CD14-positive monocyte (primary cell): ENCODE data around the gene SEMA3F. TPM values are rescaled to one million over a fixed set of nuclear protein-coding genes. Genes with fewer than 3 reads are reported as not detected.

Source experiments
- DNase-seq, 3 donors: peaks; one replicate each; pipeline ENCODE4 v3.0.0-alpha.2; 2011 to 2022
- H2AFZ ChIP-seq: 2 replicates; pipeline ENCODE4 v1.6.0; 2012; ENCODE audit warnings: mild to moderate bottlenecking, low read depth, low read length, inconsistent platforms; ENCODE audit not compliant: insufficient read depth, poor library complexity, severe bottlenecking
- H3K27ac ChIP-seq, 2 donors: 1 replicate in 1 of 2; 2 replicates in 1 of 2; pipeline ENCODE4 v1.5.1; 2012 to 2013; ENCODE audit warnings: low read length in 2 of 2, control low read depth in 1 of 2, inconsistent platforms in 1 of 2, low read depth in 1 of 2, mild to moderate bottlenecking in 1 of 2
- H3K27me3 ChIP-seq, 2 donors: one replicate each; pipeline versions ENCODE4 v1.6.0 to v1.6.1; 2011 to 2013; ENCODE audit warnings: low read length in 2 of 2; ENCODE audit not compliant: control insufficient read depth in 2 of 2, insufficient read depth in 2 of 2
- H3K36me3 ChIP-seq, 2 donors: replicated peaks in 1 of 2; 1 replicate in 1 of 2; 2 replicates in 1 of 2; pipeline versions ENCODE4 v1.5.1 to v1.6.1; 2012 to 2013; ENCODE audit warnings: low read length in 2 of 2, control low read depth in 1 of 2, inconsistent platforms in 1 of 2, mild to moderate bottlenecking in 1 of 2; ENCODE audit not compliant: insufficient read depth in 2 of 2, control insufficient read depth in 1 of 2
- H3K4me1 ChIP-seq, 2 donors: 1 replicate in 1 of 2; 2 replicates in 1 of 2; pipeline versions ENCODE4 v1.5.1 to v1.6.1; 2012 to 2013; ENCODE audit warnings: low read length in 2 of 2, control low read depth in 1 of 2, inconsistent platforms in 1 of 2, mild to moderate bottlenecking in 1 of 2, moderate library complexity in 1 of 2; ENCODE audit not compliant: insufficient read depth in 2 of 2, control insufficient read depth in 1 of 2
- H3K4me2 ChIP-seq: replicated peaks from 2 replicates; pipeline ENCODE3; 2012; ENCODE audit warnings: low read length, moderate library complexity, mild to moderate bottlenecking; ENCODE audit not compliant: poor library complexity, severe bottlenecking; ENCODE audit errors: extremely low read depth
- H3K4me3 ChIP-seq, 3 experiments: fragments of 200-600 bp in 1 of 3; sonication (generic) in 1 of 3; replicated peaks in 1 of 3; 1 replicate in 2 of 3; 2 replicates in 1 of 3; pipeline ENCODE4 v1.5.1; 2011 to 2013; ENCODE audit warnings: low read length in 3 of 3, mild to moderate bottlenecking in 3 of 3, control low read depth in 2 of 3, low read depth in 2 of 3, inconsistent platforms in 1 of 3, moderate library complexity in 1 of 3
- H3K79me2 ChIP-seq: 2 replicates; pipeline ENCODE4 v1.6.0; 2012; ENCODE audit warnings: mild to moderate bottlenecking, control low read depth, inconsistent platforms, low read length, moderate library complexity; ENCODE audit not compliant: insufficient read depth
- H3K9ac ChIP-seq: 2 replicates; pipeline ENCODE4 v1.6.0; 2017; ENCODE audit warnings: low read length, mild to moderate bottlenecking; ENCODE audit not compliant: insufficient read depth, poor library complexity, severe bottlenecking
- H3K9me3 ChIP-seq, 2 donors: replicated peaks in 1 of 2; 1 replicate in 1 of 2; 2 replicates in 1 of 2; pipeline versions ENCODE4 v1.5.1 to v1.6.1; 2012 to 2013; ENCODE audit warnings: low read length in 2 of 2, control low read depth in 1 of 2; ENCODE audit not compliant: control insufficient read depth in 1 of 2, insufficient read depth in 1 of 2
- H4K20me1 ChIP-seq: 2 replicates; pipeline ENCODE4 v1.6.0; 2012; ENCODE audit warnings: mild to moderate bottlenecking, low read length, control low read depth, moderate library complexity; ENCODE audit not compliant: insufficient read depth
- H3K27ac Mint-ChIP-seq, 7 donors: one replicate each; pipeline ENCODE4 v1.8.0; 2020; ENCODE audit warnings: mild to moderate bottlenecking in 7 of 7, mixed read lengths in 7 of 7, moderate library complexity in 6 of 7, inconsistent platforms in 2 of 7
- H3K27me3 Mint-ChIP-seq, 3 donors: one replicate each; pipeline ENCODE4 v1.8.0; 2021 to 2022; ENCODE audit warnings: low read depth in 3 of 3, mild to moderate bottlenecking in 3 of 3, mixed read lengths in 3 of 3, moderate library complexity in 3 of 3, inconsistent platforms in 1 of 3
- H3K36me3 Mint-ChIP-seq, 2 donors: one replicate each; pipeline ENCODE4 v1.8.0; 2020; ENCODE audit warnings: mixed read lengths in 2 of 2, inconsistent platforms in 1 of 2, mild to moderate bottlenecking in 1 of 2
- H3K4me1 Mint-ChIP-seq: one replicate; pipeline ENCODE4 v1.8.0; 2020; ENCODE audit warnings: mild to moderate bottlenecking, mixed read lengths
- H3K4me3 Mint-ChIP-seq, 2 donors: one replicate each; pipeline ENCODE4 v1.8.0; 2020; ENCODE audit warnings: mild to moderate bottlenecking in 2 of 2, mixed read lengths in 2 of 2, moderate library complexity in 1 of 2
- H3K9me3 Mint-ChIP-seq, 7 donors: one replicate each; pipeline ENCODE4 v1.8.0; 2020 to 2022; ENCODE audit warnings: mixed read lengths in 7 of 7, mild to moderate bottlenecking in 6 of 7, moderate library complexity in 6 of 7, inconsistent platforms in 2 of 7
- WGBS: methylation state at CpG from one replicate; pipeline ENCODE4 v1.1.5; 2013; ENCODE audit warnings: missing lambda C conversion rate; ENCODE audit not compliant: insufficient coverage; 5-methylcytosine and 5-hydroxymethylcytosine counted together
- intact Hi-C, 2 donors: fragments of 100-400 bp; cut with micrococcal nuclease; formaldehyde crosslinking; loops; one replicate each; pipeline versions ENCODE4 v1.15.0 to v1.15.1; 2023
- polyA plus RNA-seq, 3 donors: library from polyadenylated mRNA; depleted of rRNA in 1 of 3; unstranded in 2 of 3; stranded (reverse) in 1 of 3; fragments of 300-500 nt in 2 of 3; fragments of >200 nt in 1 of 3; fragmentation: Illumina TruSeq in 2 of 3; gene quantifications; 1 replicate in 2 of 3; 2 replicates in 1 of 3; pipeline ENCODE4 v1.2.3, GENCODE V29; 2012 to 2021
- TF ChIP-seq, protein P1 (sequence below): fragments of 200-600 bp; IDR thresholded peaks from one replicate; pipeline ENCODE4 v1.8.0; 2022; ENCODE audit warnings: antibody characterized with exemption, mild to moderate bottlenecking

Gene SEMA3F
- polyA plus RNA-seq, 3 donors: 0.01 TPM; not detected in 2

DNA sequence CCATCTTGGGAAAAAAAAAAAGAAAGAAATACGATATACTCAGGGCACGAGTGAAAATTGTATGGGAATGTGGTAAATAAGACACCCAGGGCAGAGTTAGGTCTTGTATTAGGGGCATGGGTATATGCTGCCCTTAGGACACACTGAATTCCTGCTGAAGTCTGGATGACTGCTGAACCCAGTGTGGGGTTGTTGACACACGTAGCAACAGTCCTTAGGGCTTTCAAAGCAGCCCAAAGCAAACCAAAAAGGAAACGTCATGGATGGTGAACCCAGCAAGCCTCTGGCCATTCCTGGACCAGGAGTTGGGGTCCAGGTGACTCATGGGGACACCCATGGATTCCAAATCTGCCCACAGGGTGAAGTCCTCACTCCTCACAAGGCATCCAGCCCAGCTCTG, 27.1 kb upstream of the SEMA3F start:
- DNase-seq: peak in 1 of 3 donors; percentile 7
- H3K36me3 Mint-ChIP-seq: no peaks in the 10 kb centered on the region
- H4K20me1 ChIP-seq: peaks cover 6% of the 10 kb centered on the region
- intact Hi-C loops: no loop called here
- no peak overlapping the region for H3K4me3 ChIP-seq
- TF ChIP-seq, protein P1, sequence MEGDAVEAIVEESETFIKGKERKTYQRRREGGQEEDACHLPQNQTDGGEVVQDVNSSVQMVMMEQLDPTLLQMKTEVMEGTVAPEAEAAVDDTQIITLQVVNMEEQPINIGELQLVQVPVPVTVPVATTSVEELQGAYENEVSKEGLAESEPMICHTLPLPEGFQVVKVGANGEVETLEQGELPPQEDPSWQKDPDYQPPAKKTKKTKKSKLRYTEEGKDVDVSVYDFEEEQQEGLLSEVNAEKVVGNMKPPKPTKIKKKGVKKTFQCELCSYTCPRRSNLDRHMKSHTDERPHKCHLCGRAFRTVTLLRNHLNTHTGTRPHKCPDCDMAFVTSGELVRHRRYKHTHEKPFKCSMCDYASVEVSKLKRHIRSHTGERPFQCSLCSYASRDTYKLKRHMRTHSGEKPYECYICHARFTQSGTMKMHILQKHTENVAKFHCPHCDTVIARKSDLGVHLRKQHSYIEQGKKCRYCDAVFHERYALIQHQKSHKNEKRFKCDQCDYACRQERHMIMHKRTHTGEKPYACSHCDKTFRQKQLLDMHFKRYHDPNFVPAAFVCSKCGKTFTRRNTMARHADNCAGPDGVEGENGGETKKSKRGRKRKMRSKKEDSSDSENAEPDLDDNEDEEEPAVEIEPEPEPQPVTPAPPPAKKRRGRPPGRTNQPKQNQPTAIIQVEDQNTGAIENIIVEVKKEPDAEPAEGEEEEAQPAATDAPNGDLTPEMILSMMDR: no peak
- H3K27me3 Mint-ChIP-seq: peaks cover 4 to 10% (median 5%) of the 10 kb centered on the region in 3 donors
- no peak overlapping the region for H3K4me2 ChIP-seq
- H3K4me3 Mint-ChIP-seq: peak overlapping the region in 1 of 2 donors; percentile 35
- H3K4me1 Mint-ChIP-seq: no peaks in the 10 kb centered on the region
- H3K27me3 ChIP-seq: no peaks in the 10 kb centered on the region
- H3K9ac ChIP-seq: no peak overlapping the region
- H3K9me3 Mint-ChIP-seq: no peaks in the 10 kb centered on the region
- H3K27ac ChIP-seq: no peak overlapping the region
- 86% methylated on average over 4 of the region's 4 CpGs for WGBS
- H3K79me2 ChIP-seq: no peaks in the 10 kb centered on the region
- no peak overlapping the region for H2AFZ ChIP-seq
- H3K9me3 ChIP-seq: no peaks in the 10 kb centered on the region
- H3K36me3 ChIP-seq: no peaks in the 10 kb centered on the region
- H3K4me1 ChIP-seq: no peaks in the 10 kb centered on the region
- peak overlapping the region in 1 of 7 donors; percentile 5 for H3K27ac Mint-ChIP-seq

DNA sequence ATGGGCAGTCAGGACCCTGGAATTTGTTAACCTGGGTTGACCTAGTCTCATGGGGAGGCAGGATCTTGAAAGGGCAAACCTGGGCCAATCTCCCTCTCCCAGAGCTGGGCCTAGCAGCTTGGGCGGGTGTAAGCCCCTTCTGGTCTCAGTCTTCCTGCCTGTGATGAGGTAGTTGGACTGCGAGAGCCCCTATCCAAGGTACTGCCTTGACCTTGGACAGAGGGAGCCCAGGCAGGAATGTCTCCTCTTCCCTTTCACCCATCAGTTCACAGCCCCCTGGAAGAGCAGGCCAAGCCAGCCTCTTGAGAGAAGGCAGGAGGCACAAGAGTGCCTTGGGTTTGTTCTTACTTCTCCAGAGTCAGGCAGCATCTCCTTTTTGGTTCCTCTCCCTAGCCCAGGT, 24.7 kb upstream of the SEMA3F start:
- Mint-ChIP-seq H3K27ac (no peak overlapping the region), H3K4me3 (no peak overlapping the region), H3K4me1 (no peaks in the 10 kb centered on the region), H3K36me3 (no peaks in the 10 kb centered on the region), H3K9me3 (no peaks in the 10 kb centered on the region), H3K27me3 (peaks cover 8 to 10% (median 9%) of the 10 kb centered on the region in 3 donors)
- H3K27me3 ChIP-seq: no peaks in the 10 kb centered on the region
- H3K27ac ChIP-seq: no peak overlapping the region
- H2AFZ ChIP-seq: no peak overlapping the region
- no peak overlapping the region for H3K9ac ChIP-seq
- no peak for DNase-seq
- no peak overlapping the region for H3K4me2 ChIP-seq
- H3K4me1 ChIP-seq: no peaks in the 10 kb centered on the region
- H3K4me3 ChIP-seq: no peak overlapping the region
- H3K9me3 ChIP-seq: no peaks in the 10 kb centered on the region
- no peaks in the 10 kb centered on the region for H3K36me3 ChIP-seq
- H3K79me2 ChIP-seq: no peaks in the 10 kb centered on the region
- H4K20me1 ChIP-seq: no peaks in the 10 kb centered on the region
- intact Hi-C loops: no loop called here
- no CpG with 5 or more reads among the region's 2 CpGs for WGBS
- TF ChIP-seq, protein P1: no peak
